B cell (primary cell): ENCODE data around the gene ANKLE1. TPM values are rescaled to one million over a fixed set of nuclear protein-coding genes. Genes with fewer than 3 reads are reported as not detected.

Source experiments
- ATAC-seq: fragments of 200-7000 bp; cut with Tn5 transposase; one replicate; pipeline ENCODE4 v1.10.0; 2021; ENCODE audit warnings: low read depth, mild to moderate bottlenecking, moderate number of reproducible peaks, moderate library complexity
- CTCF ChIA-PET: fragments of 350-600 bp; sonication (Branson Sonifier 250); formaldehyde crosslinking; loops from one replicate; lab custom pipeline; 2021; ENCODE audit warnings: antibody characterized with exemption, inconsistent platforms; lab: Charles Lee
- POLR2A ChIA-PET: fragments of 350-600 bp; sonication (Branson Sonifier 250); formaldehyde crosslinking; loops from one replicate; lab custom pipeline; 2021; ENCODE audit warnings: antibody characterized with exemption; lab: Charles Lee
- DNase-seq: peaks from one replicate; pipeline ENCODE4 v3.0.0; 2013
- H2AFZ ChIP-seq: 2 replicates; pipeline ENCODE4 v1.6.1; 2012; ENCODE audit warnings: mild to moderate bottlenecking, low read depth, low read length; ENCODE audit not compliant: insufficient read depth, poor library complexity, severe bottlenecking
- H3K27ac ChIP-seq, 2 donors: 1 replicate in 1 of 2; 2 replicates in 1 of 2; pipeline ENCODE4 v1.5.1; 2012 to 2013; ENCODE audit warnings: low read length in 2 of 2, mild to moderate bottlenecking in 2 of 2, moderate library complexity in 1 of 2
- H3K27me3 ChIP-seq, 4 experiments: fragments of 200-600 bp in 1 of 4; sonication (generic) in 1 of 4; replicated peaks in 1 of 4; 1 replicate in 2 of 4; 2 replicates in 2 of 4; pipeline versions ENCODE4 v1.6.1 to v1.7.0; 2013 to 2016; ENCODE audit warnings: low read length in 3 of 4, mild to moderate bottlenecking in 2 of 4, mixed read lengths in 1 of 4, moderate library complexity in 1 of 4; ENCODE audit not compliant: insufficient read depth in 4 of 4, control insufficient read depth in 3 of 4; ENCODE audit errors: control extremely low read depth in 1 of 4
- H3K36me3 ChIP-seq, 2 experiments: replicated peaks in 1 of 2; 1 replicate in 1 of 2; 2 replicates in 1 of 2; pipeline versions ENCODE4 v1.6.1 to v1.7.1; 2013; ENCODE audit warnings: low read length in 1 of 2; ENCODE audit not compliant: insufficient read depth in 2 of 2, control insufficient read depth in 1 of 2; ENCODE audit errors: control extremely low read depth in 1 of 2, extremely low read depth in 1 of 2
- H3K4me1 ChIP-seq, 2 donors: fragments of 200-600 bp in 1 of 2; sonication (generic) in 1 of 2; 1 replicate in 1 of 2; 2 replicates in 1 of 2; pipeline versions ENCODE4 v1.5.1 to v1.6.1; 2013 to 2017; ENCODE audit warnings: low read length in 2 of 2; ENCODE audit not compliant: control insufficient read depth in 2 of 2, insufficient read depth in 2 of 2
- H3K4me2 ChIP-seq: replicated peaks from 2 replicates; pipeline ENCODE3; 2012; ENCODE audit warnings: mild to moderate bottlenecking, low read depth, low read length; ENCODE audit not compliant: poor library complexity, severe bottlenecking
- H3K4me3 ChIP-seq, 5 experiments: fragments of 200-600 bp in 1 of 5; sonication (generic) in 1 of 5; 1 replicate in 3 of 5; 2 replicates in 2 of 5; pipeline versions ENCODE4 v1.5.1 to v1.7.0; 2011 to 2016; ENCODE audit warnings: low read length in 4 of 5, mild to moderate bottlenecking in 4 of 5, low read depth in 2 of 5, control low read depth in 1 of 5, moderate library complexity in 1 of 5; ENCODE audit not compliant: insufficient read depth in 1 of 5; ENCODE audit errors: control extremely low read depth in 1 of 5, extremely low read depth in 1 of 5
- H3K79me2 ChIP-seq: fragments of 200-600 bp; sonication (generic); one replicate; pipeline ENCODE4 v1.6.0; 2016; ENCODE audit warnings: low read length; ENCODE audit not compliant: control insufficient read depth, insufficient read depth
- H3K9ac ChIP-seq: fragments of 200-600 bp; sonication (generic); 2 replicates; pipeline ENCODE4 v1.6.1; 2017; ENCODE audit warnings: mild to moderate bottlenecking, low read length, moderate library complexity
- H3K9me3 ChIP-seq, 3 donors: one replicate each; pipeline versions ENCODE4 v1.6.1 to v1.7.1; 2013; ENCODE audit warnings: low read length in 2 of 3; ENCODE audit not compliant: control insufficient read depth in 2 of 3, insufficient read depth in 1 of 3; ENCODE audit errors: control extremely low read depth in 1 of 3
- H4K20me1 ChIP-seq: 2 replicates; pipeline ENCODE4 v1.6.0; 2012; ENCODE audit warnings: mild to moderate bottlenecking, low read length; ENCODE audit not compliant: insufficient read depth, control insufficient read depth, poor library complexity, severe bottlenecking
- H3K27ac Mint-ChIP-seq: one replicate; pipeline ENCODE4 v1.8.0; 2021; ENCODE audit warnings: mixed read lengths
- H3K27me3 Mint-ChIP-seq: one replicate; pipeline ENCODE4 v1.8.0; 2021; ENCODE audit warnings: mixed read lengths
- H3K4me1 Mint-ChIP-seq: one replicate; pipeline ENCODE4 v1.8.0; 2021; ENCODE audit warnings: mixed read lengths
- H3K4me3 Mint-ChIP-seq: one replicate; pipeline ENCODE4 v1.8.0; 2021; ENCODE audit warnings: mixed read lengths
- H3K9me3 Mint-ChIP-seq: one replicate; pipeline ENCODE4 v1.8.0; 2022; ENCODE audit warnings: mixed read lengths; ENCODE audit not compliant: insufficient read depth
- CTCF ChIP-seq: fragments of 200-600 bp; IDR thresholded peaks from one replicate; pipeline ENCODE4 v1.8.0; 2022; ENCODE audit warnings: antibody characterized with exemption, mild to moderate bottlenecking
- EZH2 ChIP-seq: IDR thresholded peaks from 2 replicates; pipeline ENCODE4 v1.6.1; 2012; ENCODE audit warnings: borderline replicate concordance, low read depth, mild to moderate bottlenecking, moderate library complexity, low read length; ENCODE audit not compliant: insufficient read depth, poor library complexity, severe bottlenecking
- WGBS: methylation state at CpG from one replicate; pipeline ENCODE4 v1.1.5; 2013; ENCODE audit warnings: missing lambda C conversion rate; ENCODE audit not compliant: insufficient coverage; 5-methylcytosine and 5-hydroxymethylcytosine counted together
- intact Hi-C: fragments of 100-400 bp; cut with micrococcal nuclease; formaldehyde crosslinking; loops from one replicate; pipeline ENCODE4 v1.10.0; 2022
- polyA minus RNA-seq: library from RNA; depleted of rRNA, polyadenylated mRNA; stranded (reverse); fragments of >200 nt; gene quantifications from 2 replicates; pipeline ENCODE4 v1.2.3, GENCODE V29; 2012
- polyA plus RNA-seq: library from polyadenylated mRNA; depleted of rRNA; stranded (reverse); fragments of >200 nt; gene quantifications from 2 replicates; pipeline ENCODE4 v1.2.3, GENCODE V29; 2012
- total RNA-seq, 2 donors: library from RNA; stranded (reverse); fragments of 120-200 nt in 1 of 2; gene quantifications; 1 replicate in 1 of 2; 2 replicates in 1 of 2; pipeline versions ENCODE4 v1.2.3 to v1.2.4, GENCODE V29; 2013 to 2022

Gene ANKLE1
- total RNA-seq (6.2 and 6.3 TPM in 2 replicates), polyA plus RNA-seq (6.0 and 7.6 TPM in 2 replicates), polyA minus RNA-seq (2.3 and 2.9 TPM in 2 replicates)
- total RNA-seq (2013): 2.5 TPM

GRCh38 chr19:17281391-17282304 is at the start of gene ANKLE1:
Gene ANKLE1 (plus strand): TSS chr19:17281901. CDS start chr19:17281921, 20 bp downstream.
- Mint-ChIP-seq H3K4me3 (peak within 1 kb of the TSS; percentile 93), H3K4me1 (peaks cover 8% of the 10 kb centered on the region), H3K27me3 (no peaks in the 10 kb centered on the region), H3K27ac (peak within 1 kb of the TSS; percentile 63), H3K9me3 (no peaks in the 10 kb centered on the region)
- no peaks in the 10 kb centered on the region for H3K27me3 ChIP-seq
- 3% methylated on average over 75 of the region's 75 CpGs for WGBS
- TF ChIP-seq EZH2: no peak
- TF ChIP-seq CTCF: no peak
- DNase-seq (peak; percentile 75), ATAC-seq (peak; percentile 65)
- peak within 1 kb of the TSS; percentile 78 for H3K9ac ChIP-seq
- peak within 1 kb of the TSS; percentile 85 for H2AFZ ChIP-seq
- no peaks in the 10 kb centered on the region for H4K20me1 ChIP-seq
- H3K4me1 ChIP-seq: peaks cover 5 to 21% of the 10 kb centered on the region in 2 donors
- peak within 1 kb of the TSS; percentile 16 to 33 for H3K27ac ChIP-seq
- H3K4me2 ChIP-seq: peak within 1 kb of the TSS; percentile 92
- intact Hi-C loops: loop anchor here (1.0 to 10.0 kb wide), 5 partner anchors 20 to 567 kb away; no protein-coding TSS in a partner anchor
- H3K79me2 ChIP-seq: no peaks in the 10 kb centered on the region
- POLR2A ChIA-PET: interaction anchor here (0.6 to 1.5 kb wide), 11 partner anchors 8 to 567 kb away, joined by 3 to 12 read pairs (median 5); partner anchors contain the start of genes BABAM1, MYO9B, OCEL1 and USE1
- peaks cover 0 to 20% of the 10 kb centered on the region in 2 experiments for H3K36me3 ChIP-seq
- peak within 1 kb of the TSS; percentile 48 to 92 (median 66) for H3K4me3 ChIP-seq
- no peaks in the 10 kb centered on the region for H3K9me3 ChIP-seq
- CTCF ChIA-PET: interaction anchor here (0.6 to 5.9 kb wide), 22 partner anchors 10 to 569 kb away, joined by 3 to 52 read pairs (median 4); partner anchors contain the start of genes BABAM1, DDA1, MRPL34 and USE1
